T-helper 1 cell (primary cell): ENCODE measurements around the gene PPA2.

Source experiments
- DNase-seq, 5 donors: peaks; one replicate each; pipeline ENCODE4 v3.0.0-alpha.2; 2012 to 2020

PPA2 gene

GRCh38 chr4:105387466-105387865 lies 86.4 kb downstream of the PPA2 start:
- DNase-seq = no peak

GRCh38 chr4:105386012-105386411 lies 87.8 kb downstream of the PPA2 start:
- DNase-seq = no peak

GRCh38 chr4:105374071-105374470 lies 99.8 kb downstream of the PPA2 start:
- DNase-seq = no peak

- DNase-seq = no peak
Observed at GRCh38 chr4:105373324-105373723, 100.5 kb downstream of the PPA2 start.

- DNase-seq = no peak
Observed at GRCh38 chr4:105369988-105370387, 103.9 kb downstream of the PPA2 start.

- no peak for DNase-seq
Observed at GRCh38 chr4:105361053-105361452, 112.8 kb downstream of the PPA2 start.

GRCh38 chr4:105357258-105357980 lies 116.4 kb downstream of the PPA2 start:
- no peak for DNase-seq

GRCh38 chr4:105356194-105356593 lies 117.7 kb downstream of the PPA2 start:
- DNase-seq = no peak

- DNase-seq = peak in 1 of 5 donors; percentile 29
Observed at GRCh38 chr4:105352826-105353225, 121.0 kb downstream of the PPA2 start.

GRCh38 chr4:105351861-105352260 lies 122.0 kb downstream of the PPA2 start:
- DNase-seq = no peak

- DNase-seq = no peak
Observed at GRCh38 chr4:105350859-105351490, 122.9 kb downstream of the PPA2 start.

GRCh38 chr4:105348719-105349118 lies 125.1 kb downstream of the PPA2 start:
- DNase-seq = no peak

- DNase-seq = no peak
Observed at GRCh38 chr4:105346869-105347268, 127.0 kb downstream of the PPA2 start.

GRCh38 chr4:105345838-105346237 lies 128.0 kb downstream of the PPA2 start:
- DNase-seq = no peak

GRCh38 chr4:105345358-105345757 lies 128.5 kb downstream of the PPA2 start:
- DNase-seq = no peak

- no peak for DNase-seq
Observed at GRCh38 chr4:105344141-105344540, 129.7 kb downstream of the PPA2 start.

- no peak for DNase-seq
Observed at GRCh38 chr4:105343146-105343931, 130.5 kb downstream of the PPA2 start.

- DNase-seq = no peak
Observed at GRCh38 chr4:105329081-105329480, 144.8 kb downstream of the PPA2 start.

- DNase-seq = no peak
Observed at GRCh38 chr4:105327956-105328355, 145.9 kb downstream of the PPA2 start.

- DNase-seq = peak in 1 of 5 donors; percentile 44
Observed at GRCh38 chr4:105327222-105327621, 146.6 kb downstream of the PPA2 start.
